Astrocyte of the spinal cord (primary cell): Measurements from ENCODE around the gene CRB2.

Experiments used
- DNase-seq: peaks from one replicate; pipeline ENCODE4 v3.0.0; 2011; ENCODE audit warnings: low read depth, low spot score
- H3K4me3 ChIP-seq: 2 replicates; pipeline ENCODE4 v1.5.1; 2011; ENCODE audit warnings: low read depth, mild to moderate bottlenecking, low read length, moderate library complexity
- CTCF ChIP-seq: IDR thresholded peaks from 2 replicates; pipeline ENCODE4 v1.5.1; 2012; ENCODE audit warnings: low read depth, mild to moderate bottlenecking, low read length, inconsistent platforms
- in situ Hi-C: cut with HindIII; loops from 2 replicates; pipeline ENCODE4 v1.10.0; 2017; ENCODE audit warnings: low sequenced_read_pairs

CRB2 gene

GRCh38 chr9:123390337-123391135, 34.5 kb downstream of the CRB2 start:
- TF ChIP-seq CTCF: no peak
- in situ Hi-C loops: no loop called here

GRCh38 chr9:123391233-123391632, 35.2 kb downstream of the CRB2 start:
- no peak overlapping the region for H3K4me3 ChIP-seq
- DNase-seq: no peak
- no peak for TF ChIP-seq CTCF
- in situ Hi-C loops: no loop called here

More at GRCh38 chr9:123390337-123391135, 34.5 kb downstream of the CRB2 start:
- H3K4me3 ChIP-seq: no peak overlapping the region
- no peak for DNase-seq

GRCh38 chr9:123391946-123392345, 35.9 kb downstream of the CRB2 start:
- no peak overlapping the region for H3K4me3 ChIP-seq
- TF ChIP-seq CTCF: no peak
- DNase-seq: no peak
- in situ Hi-C loops: no loop called here

- H3K4me3 ChIP-seq: no peak overlapping the region
- no peak for DNase-seq
- in situ Hi-C loops: no loop called here
- no peak for TF ChIP-seq CTCF
Measured at GRCh38 chr9:123392802-123393201, 36.8 kb downstream of the CRB2 start.

- in situ Hi-C loops: no loop called here
- TF ChIP-seq CTCF: no peak
- DNase-seq: no peak
Measured at GRCh38 chr9:123394291-123395235, 38.6 kb downstream of the CRB2 start.

GRCh38 chr9:123395276-123395688, 39.3 kb downstream of the CRB2 start:
- TF ChIP-seq CTCF: no peak
- DNase-seq: no peak
- in situ Hi-C loops: no loop called here
- no peak overlapping the region for H3K4me3 ChIP-seq

More at GRCh38 chr9:123394291-123395235, 38.6 kb downstream of the CRB2 start:
- no peak overlapping the region for H3K4me3 ChIP-seq
